ENCODE measurements around the gene MVD. TPM values are rescaled to one million over a fixed set of nuclear protein-coding genes. Genes with fewer than 3 reads are reported as not detected.

Gene MVD
- total and polyA plus RNA-seq, 2 of the 4 experiments (the other 2 are of a cell fraction) = 18.3 to 28.4 TPM

DNA sequence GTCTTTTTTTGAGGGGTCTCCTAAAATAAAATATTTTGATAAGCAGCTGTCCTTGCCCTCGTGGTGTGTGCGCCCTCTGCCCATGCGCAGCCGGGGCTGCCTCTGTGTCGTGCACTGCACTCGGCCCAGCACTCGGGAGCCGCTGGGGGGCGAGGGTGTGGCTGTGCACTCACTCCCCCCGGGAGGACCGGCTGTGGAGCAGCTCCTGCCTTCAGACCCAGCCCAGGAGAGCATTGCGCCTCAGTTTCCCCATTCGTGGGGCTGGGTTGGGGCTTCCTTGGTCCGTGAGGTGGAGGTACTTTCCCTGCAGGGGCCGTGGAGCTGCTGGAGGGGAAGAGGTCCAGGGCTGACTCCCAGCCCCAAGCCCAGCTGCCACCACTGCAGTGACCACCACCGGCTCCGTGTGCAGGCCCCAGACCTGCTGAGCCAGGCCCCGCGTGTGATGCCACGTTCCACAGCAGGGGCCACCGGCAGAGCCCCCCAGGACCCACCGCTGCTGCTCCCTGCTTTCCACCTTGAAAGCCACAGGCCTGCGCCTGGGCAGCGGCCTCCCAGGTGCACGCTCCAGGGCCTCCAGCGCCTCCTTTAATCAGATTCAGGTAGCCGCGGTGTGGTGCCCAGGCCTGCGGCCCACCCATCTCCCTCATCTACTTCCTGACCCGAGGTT is 30.8 kb downstream of the MVD start:
- Histone ChIP-seq H2AK5ac (ENCODE audit: low read depth, low read length) (no peak overlapping the region), H3K14ac (replicated peaks; ENCODE audit: low read depth, low read length) (no peak overlapping the region), H3K23ac (ENCODE audit: low read depth, low read length) (no peak overlapping the region), H4K20me1 (ENCODE audit: insufficient read depth, low read length) (peaks cover 3% of the 10 kb centered on the region; the same call in 1 of the 2 replicates), H3K79me1 (ENCODE audit: low read depth in 1 of 2, low read length in 2 of 2) (peaks cover 0 to 3% of the 10 kb centered on the region in 2 experiments; a peak in 1 of 4 replicates), H2BK120ac (ENCODE audit: low read depth, low read length) (no peak overlapping the region), H3K27me3 (ENCODE audit: control insufficient read depth, insufficient read depth, low read length) (no peaks in the 10 kb centered on the region), H3K9me3 (ENCODE audit: control insufficient read depth, insufficient read depth, low read length) (no peaks in the 10 kb centered on the region), H3K27ac (ENCODE audit: insufficient read depth, low read length) (no peak overlapping the region), H2AFZ (replicated peaks; ENCODE audit: low read length, poor library complexity) (no peak overlapping the region), H2AK9ac (replicated peaks; ENCODE audit: low read depth, low read length, poor library complexity) (no peak overlapping the region), H3K9ac (ENCODE audit: low read depth, low read length) (no peak overlapping the region), H2BK15ac (ENCODE audit: low read depth, low read length) (no peak overlapping the region), H2BK20ac (ENCODE audit: low read depth, low read length) (no peak overlapping the region), H4K91ac (ENCODE audit: insufficient read depth, low read depth, low read length) (no peak overlapping the region), H3K36me3 (ENCODE audit: control insufficient read depth, insufficient read depth, low read length) (peaks cover 51% of the 10 kb centered on the region), H3K56ac (ENCODE audit: extremely low read depth, insufficient read depth, low read length) (no peak overlapping the region), H4K5ac (ENCODE audit: low read depth, low read length) (no peak overlapping the region), H4K8ac (ENCODE audit: low read depth in 2 of 2, low read length in 2 of 2) (no peak overlapping the region), H2BK5ac (ENCODE audit: low read depth, low read length, poor library complexity, severe bottlenecking) (no peak overlapping the region), H3K4ac (ENCODE audit: low read depth, low read length) (no peak overlapping the region), H3K18ac (ENCODE audit: low read depth, low read length) (no peak overlapping the region), H3K4me2 (ENCODE audit: low read depth, low read length) (no peak overlapping the region), H3K9me1 (ENCODE audit: insufficient read depth, low read length) (peaks cover under 1% of the 10 kb centered on the region; the same call in 1 of the 2 replicates), H3K4me3 (ENCODE audit: insufficient read depth, low read depth, low read length) (no peak overlapping the region), H3K4me1 (ENCODE audit: control insufficient read depth, insufficient read depth, low read length) (peaks cover 9% of the 10 kb centered on the region)
- dilution Hi-C loops (cut with HindIII; ENCODE audit: low sequenced_read_pairs, unreplicated experiment) (no loop called here), intact Hi-C loops (cut with micrococcal nuclease) (no loop called here), in situ Hi-C loops (cut with MboI; ENCODE audit: low sequenced_read_pairs) (no loop called here)
- POLR2A ChIA-PET (ENCODE audit: unreplicated experiment) = no interaction called here
- ATAC-seq (ENCODE audit: low read depth) = no peak
- WGBS, 2 experiments (ENCODE audit: extremely low coverage in 2 of 2, insufficient read length in 1 of 2) = 99% methylated on average over 11 of the region's 30 CpGs; no CpG with 5 or more reads in 1 of the 2 experiments
- CTCF ChIA-PET = interaction anchor here (0.5 kb wide), 1 partner anchor 20 kb away, joined by 3 read pairs; no protein-coding TSS in a partner anchor
- no TSS peak for BruUV-seq (replicated peaks)
- DNase-seq = no peak
- TF ChIP-seq CHD1 (IDR thresholded peaks at IDR 0.05; ENCODE audit: low read depth, low read length) = no peak
- TF ChIP-seq, protein P1, sequence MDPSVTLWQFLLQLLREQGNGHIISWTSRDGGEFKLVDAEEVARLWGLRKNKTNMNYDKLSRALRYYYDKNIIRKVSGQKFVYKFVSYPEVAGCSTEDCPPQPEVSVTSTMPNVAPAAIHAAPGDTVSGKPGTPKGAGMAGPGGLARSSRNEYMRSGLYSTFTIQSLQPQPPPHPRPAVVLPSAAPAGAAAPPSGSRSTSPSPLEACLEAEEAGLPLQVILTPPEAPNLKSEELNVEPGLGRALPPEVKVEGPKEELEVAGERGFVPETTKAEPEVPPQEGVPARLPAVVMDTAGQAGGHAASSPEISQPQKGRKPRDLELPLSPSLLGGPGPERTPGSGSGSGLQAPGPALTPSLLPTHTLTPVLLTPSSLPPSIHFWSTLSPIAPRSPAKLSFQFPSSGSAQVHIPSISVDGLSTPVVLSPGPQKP (IDR thresholded peaks at IDR 0.05; ENCODE audit: borderline replicate concordance, low read depth, low read length) = no peak
- no peak for TF ChIP-seq POLR2A (IDR thresholded peaks at IDR 0.05; ENCODE audit: low read depth, low read length)
- TF ChIP-seq MAFK (IDR thresholded peaks at IDR 0.05; ENCODE audit: low read depth, low read length) = no peak
- no peak for TF ChIP-seq NFE2L2 (IDR thresholded peaks at IDR 0.05; ENCODE audit: low read depth, low read length)
- no peak for TF ChIP-seq SMC3 (IDR thresholded peaks at IDR 0.05; ENCODE audit: low read depth, low read length)
- TF ChIP-seq RAD21 (IDR thresholded peaks at IDR 0.05; ENCODE audit: low read length) = no peak
